ENCODE results near the gene BTG2. TPM values are rescaled to one million over a fixed set of nuclear protein-coding genes. Genes with fewer than 3 reads are reported as not detected.

The BTG2 gene
- total RNA-seq, 1 donor from 2014 or later, result 54.7 TPM

- DNase-seq (ENCODE audit: extremely low read depth, low read depth, low spot score), result no peak
These were observed 30.2 kb downstream of the BTG2 start for GRCh38 chr1:203335503-203335902.

GRCh38 chr1:203336097-203336496 is 30.8 kb downstream of the BTG2 start:
- no peak for DNase-seq (ENCODE audit: extremely low read depth, low read depth, low spot score)

- DNase-seq (ENCODE audit: extremely low read depth, low read depth, low spot score), result no peak
These were observed 33.2 kb downstream of the BTG2 start for GRCh38 chr1:203338335-203339036.

GRCh38 chr1:203340112-203340790 is 34.9 kb downstream of the BTG2 start:
- peak; percentile 48 for DNase-seq (ENCODE audit: extremely low read depth, low read depth, low spot score)

DNA sequence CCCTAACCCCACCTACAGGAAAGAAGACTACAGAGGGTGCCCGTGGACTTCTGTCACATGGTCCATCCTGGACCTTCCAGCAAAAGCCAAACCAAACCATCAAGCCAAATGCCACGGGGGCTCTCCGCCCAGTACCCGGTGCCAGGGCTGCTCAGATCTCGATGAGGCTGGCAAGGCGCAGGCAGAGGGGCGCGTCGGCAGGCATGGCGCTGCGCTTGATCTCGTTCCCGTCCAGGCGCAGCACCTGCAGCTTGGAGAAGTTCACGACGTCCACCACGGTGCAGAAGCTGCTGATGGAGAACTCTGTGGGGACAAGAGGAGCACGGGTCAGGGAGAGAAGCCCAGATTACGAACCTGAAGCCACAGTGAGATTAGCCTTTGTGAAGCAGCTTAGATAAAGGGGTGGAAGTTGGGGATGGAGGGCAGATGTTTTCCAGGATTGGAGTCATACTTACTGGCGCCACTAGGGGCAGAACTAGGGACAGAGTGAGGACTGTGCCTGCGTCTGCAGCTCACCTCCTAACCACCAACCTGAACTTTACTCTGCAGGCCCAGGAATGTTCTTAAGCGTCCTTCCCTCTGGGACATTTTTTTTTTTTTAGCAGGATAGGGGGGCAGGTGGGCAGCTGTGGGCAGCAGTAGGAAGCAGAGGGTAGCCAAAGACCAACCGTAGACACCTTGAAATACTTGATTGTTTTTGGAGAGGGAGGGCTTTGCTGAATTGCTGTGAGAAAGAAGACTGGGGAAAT is 37.0 kb downstream of the BTG2 start:
- DNase-seq (ENCODE audit: extremely low read depth, low read depth, low spot score), result no peak

DNA sequence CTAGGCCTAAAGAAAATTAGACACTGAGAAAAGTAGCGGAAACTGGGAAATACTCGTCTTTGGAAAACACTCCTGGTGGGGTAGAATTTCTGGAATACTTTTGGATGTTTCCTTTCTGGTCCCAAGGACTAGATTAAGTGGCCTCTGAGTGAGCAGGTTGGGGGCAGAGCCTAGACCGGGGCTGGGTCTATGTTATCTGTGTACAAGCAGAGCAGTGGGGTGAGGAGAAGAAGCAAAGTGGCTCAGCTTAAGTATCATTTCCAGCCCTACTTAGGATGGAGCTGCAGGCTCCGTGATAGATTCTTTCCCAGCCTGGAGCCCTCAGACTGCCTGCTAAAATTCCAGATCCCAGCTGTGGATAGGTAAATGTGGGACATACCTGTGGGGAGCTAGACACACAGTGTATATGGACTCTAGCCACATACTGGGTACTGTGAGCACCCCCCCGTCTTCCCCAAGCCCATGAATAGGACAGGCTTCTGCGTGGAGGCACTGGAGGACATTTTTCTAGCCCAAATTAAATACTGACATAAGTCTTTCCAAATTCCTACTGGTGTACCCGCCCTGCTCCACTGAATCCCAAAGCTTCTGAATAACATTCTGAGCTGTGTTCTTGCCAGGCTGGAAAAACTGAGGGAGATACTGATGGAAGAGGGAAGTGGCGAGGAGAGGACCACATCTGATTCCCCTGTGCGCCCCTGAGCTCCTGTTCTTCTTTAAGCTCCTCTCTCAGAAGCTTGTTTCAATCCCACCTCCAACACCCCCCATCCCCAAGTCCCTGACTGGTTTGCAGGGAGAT is 38.8 kb downstream of the BTG2 start:
- no peak for DNase-seq (ENCODE audit: extremely low read depth, low read depth, low spot score)

DNA sequence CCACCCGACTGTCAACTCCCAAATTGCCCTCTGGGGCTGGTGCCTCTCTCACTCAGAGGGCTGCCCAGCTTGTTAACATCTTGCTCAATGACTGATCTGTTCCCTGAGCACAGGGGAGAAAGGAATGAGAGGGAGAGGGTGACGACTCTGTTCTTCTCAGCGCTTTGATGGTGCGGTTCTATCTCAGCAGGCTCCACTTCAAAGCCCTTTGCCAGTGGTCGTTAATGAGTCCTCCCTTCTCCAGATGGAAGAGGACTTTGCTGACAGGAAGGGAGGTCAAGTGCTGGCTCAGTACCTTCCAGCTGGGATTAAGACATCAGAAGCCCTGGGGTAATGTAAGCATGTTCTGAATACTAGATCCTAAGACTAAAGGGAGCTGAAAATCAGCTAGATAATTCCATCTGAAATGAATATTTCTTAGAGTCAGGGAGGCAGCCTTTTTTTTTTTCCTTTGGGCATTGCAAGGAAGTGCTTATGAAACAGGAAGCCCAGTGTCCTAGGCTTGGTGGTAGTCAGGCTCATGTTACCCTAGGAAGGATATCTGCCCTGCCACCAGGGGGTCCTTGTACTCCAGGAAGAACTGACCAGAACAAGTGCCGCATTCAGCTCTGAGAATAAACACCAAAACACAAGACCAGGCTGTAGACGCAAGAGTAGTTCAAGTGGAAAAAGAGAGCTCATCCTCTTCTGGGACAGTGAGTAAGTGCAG is 40.9 kb downstream of the BTG2 start:
- no peak for DNase-seq (ENCODE audit: extremely low read depth, low read depth, low spot score)

GRCh38 chr1:203346769-203347102 is 41.4 kb downstream of the BTG2 start:
- no peak for DNase-seq (ENCODE audit: extremely low read depth, low read depth, low spot score)

GRCh38 chr1:203349166-203349565 is 43.8 kb downstream of the BTG2 start:
- no peak for DNase-seq (ENCODE audit: extremely low read depth, low read depth, low spot score)

DNA sequence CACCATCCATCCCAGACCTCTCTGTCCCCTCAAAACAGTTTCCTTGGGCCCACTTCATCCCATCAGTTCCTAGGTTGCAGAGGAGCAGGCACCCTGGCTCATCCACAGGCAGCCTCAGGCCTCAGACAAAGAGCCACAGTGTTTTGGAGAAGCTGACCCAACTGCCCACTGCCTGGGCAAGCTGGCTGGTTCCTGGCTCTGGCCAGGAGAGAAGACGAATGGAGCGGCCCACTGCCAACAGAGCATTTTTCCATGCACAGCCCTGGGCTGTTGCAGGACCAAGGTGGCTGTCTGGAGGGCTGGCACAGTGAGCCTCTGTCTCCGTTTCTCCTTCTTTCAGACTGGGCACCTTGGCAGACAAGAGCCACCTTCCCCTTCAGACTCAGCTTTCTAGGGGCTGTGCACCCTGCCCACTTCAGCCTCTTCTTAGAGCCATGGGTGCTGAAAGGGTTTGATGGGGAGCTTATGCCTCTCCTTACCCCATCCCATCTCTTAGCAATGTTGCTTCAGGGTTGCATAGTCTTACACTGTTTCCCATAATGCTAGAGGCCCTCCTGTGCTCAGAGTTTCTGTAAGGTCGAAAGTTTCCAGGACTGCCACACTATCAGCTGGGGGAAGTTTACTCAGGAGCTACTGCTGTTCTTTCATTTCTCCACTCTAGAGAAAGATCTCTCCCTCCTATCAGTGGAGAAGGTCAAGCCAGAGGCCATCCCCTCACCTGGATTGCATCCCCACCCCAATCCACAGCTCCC is 44.6 kb downstream of the BTG2 start:
- no peak for DNase-seq (ENCODE audit: extremely low read depth, low read depth, low spot score)

- DNase-seq (ENCODE audit: extremely low read depth, low read depth, low spot score), result no peak
These were observed 45.8 kb downstream of the BTG2 start, which contains the start of gene FMOD for GRCh38 chr1:203351037-203351625. Gene FMOD, minus strand, starts transcription at chr1:203351122. Its CDS starts 2,852 bp downstream, at chr1:203348270.

- no peak for DNase-seq (ENCODE audit: extremely low read depth, low read depth, low spot score)
These were observed 48.2 kb downstream of the BTG2 start for GRCh38 chr1:203353486-203353885.

DNA sequence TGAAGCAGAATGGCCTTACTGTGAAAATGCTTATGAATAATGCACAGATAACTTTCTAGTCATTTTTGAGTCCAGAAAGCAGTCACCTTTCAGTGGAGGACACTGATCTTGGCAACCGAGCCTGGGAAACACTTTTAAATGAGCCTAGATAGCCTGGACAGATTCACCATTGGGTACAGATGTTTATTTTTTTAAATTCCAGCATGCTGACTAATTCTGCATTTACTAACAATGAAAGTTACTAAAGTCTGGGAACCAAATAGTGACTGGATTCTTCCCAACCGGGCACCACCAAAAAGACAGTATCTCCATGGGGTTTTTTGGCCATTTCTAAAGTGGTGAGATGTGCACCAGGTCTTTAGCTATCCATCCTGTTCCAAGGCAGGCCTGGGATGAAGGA is 48.9 kb downstream of the BTG2 start:
- no peak for DNase-seq (ENCODE audit: extremely low read depth, low read depth, low spot score)

- DNase-seq (ENCODE audit: extremely low read depth, low read depth, low spot score), result no peak
These were observed 53.8 kb downstream of the BTG2 start for GRCh38 chr1:203359010-203359571.

Other genes with a start within 250 kb of the BTG2 start
- not detected in 2 replicates for gene MYOG, start 219.5 kb upstream of the BTG2 start, total RNA-seq
- gene ADORA1, start 177.8 kb upstream of the BTG2 start, total RNA-seq, result 8.6 TPM in 1 of 2 replicates, not detected in the other
- gene MYBPH, start 129.7 kb upstream of the BTG2 start, total RNA-seq, result not detected in 2 replicates
- gene CHI3L1, start 118.8 kb upstream of the BTG2 start, total RNA-seq, result 0.12 and 0.48 TPM in 2 replicates
- gene CHIT1, start 75.8 kb upstream of the BTG2 start, total RNA-seq, result not detected in 2 replicates
- gene FMOD, start 45.6 kb downstream of the BTG2 start, total RNA-seq, result 0.93 and 1.8 TPM in 2 replicates
- gene PRELP, start 170.3 kb downstream of the BTG2 start, total RNA-seq, result not detected in 2 replicates
- gene OPTC, start 188.6 kb downstream of the BTG2 start, total RNA-seq, result not detected in 2 replicates